Endothelial cell (in vitro differentiated cells): ENCODE data around the gene ME2. TPM values are rescaled to one million over a fixed set of nuclear protein-coding genes. Genes with fewer than 3 reads are reported as not detected.

Experiments used
- total RNA-seq: library from RNA; stranded (reverse); fragmentation: NEBNext Ultra II Directional; extraction: Animal tissue kit (Norgen Biotek cat#: 25700); gene quantifications from one replicate; pipeline ENCODE4 v1.2.1, GENCODE V29; 2021; ENCODE audit not compliant: unreplicated experiment

ME2 gene
- total RNA-seq, 1 donor from 2014 or later: 41.9 TPM

Other genes with a start within 250 kb of the ME2 start
- gene MRO, start 59.1 kb upstream of the ME2 start, total RNA-seq: 0.23 TPM
- 10.5 TPM for gene ELAC1, start 88.9 kb downstream of the ME2 start, total RNA-seq
- 87.2 TPM for gene SMAD4, start 151.1 kb downstream of the ME2 start, total RNA-seq